HEK293 (cell line): ENCODE results near the gene TWIST2.

ENCODE experiments used
- SALL2 ChIP-seq: fragments of 450-650 bp; formaldehyde crosslinking; IDR thresholded peaks from 2 replicates; pipeline ENCODE4 v1.5.0; 2017; ENCODE audit warnings: missing biosample characterization, mild to moderate bottlenecking, missing genetic modification characterization, borderline replicate concordance
- ZBTB1 ChIP-seq: fragments of 450-650 bp; formaldehyde crosslinking; IDR thresholded peaks from 2 replicates; pipeline ENCODE4 v1.5.1; 2016; ENCODE audit warnings: missing biosample characterization, missing genetic modification characterization
- ZFP41 ChIP-seq: fragments of 450-650 bp; formaldehyde crosslinking; IDR thresholded peaks from 2 replicates; pipeline ENCODE4 v1.5.1; 2016; ENCODE audit warnings: missing biosample characterization, missing genetic modification characterization, borderline replicate concordance
- ZNF48 ChIP-seq: fragments of 450-650 bp; formaldehyde crosslinking; IDR thresholded peaks from 2 replicates; pipeline ENCODE4 v1.5.1; 2016; ENCODE audit warnings: missing biosample characterization, missing genetic modification characterization
- TF ChIP-seq, protein P1 (sequence below): fragments of 450-650 bp; formaldehyde crosslinking; IDR thresholded peaks from 2 replicates; pipeline ENCODE4 v1.5.1; 2016; ENCODE audit warnings: missing biosample characterization, missing genetic modification characterization
- TF ChIP-seq, protein P2 (sequence below): fragments of 450-650 bp; formaldehyde crosslinking; optimal IDR thresholded peaks from 2 replicates; pipeline ENCODE3; 2016; ENCODE audit warnings: missing biosample characterization, mild to moderate bottlenecking, missing genetic modification characterization
- TF ChIP-seq, protein P3 (sequence below): fragments of 450-650 bp; formaldehyde crosslinking; IDR thresholded peaks from 2 replicates; pipeline ENCODE4 v1.5.1; 2016; ENCODE audit warnings: missing biosample characterization, missing genetic modification characterization, low read depth
- TF ChIP-seq, protein P4 (sequence below): fragments of 450-650 bp; formaldehyde crosslinking; IDR thresholded peaks from 2 replicates; pipeline ENCODE4 v1.5.1; 2016; ENCODE audit warnings: missing biosample characterization, missing genetic modification characterization

DNA sequence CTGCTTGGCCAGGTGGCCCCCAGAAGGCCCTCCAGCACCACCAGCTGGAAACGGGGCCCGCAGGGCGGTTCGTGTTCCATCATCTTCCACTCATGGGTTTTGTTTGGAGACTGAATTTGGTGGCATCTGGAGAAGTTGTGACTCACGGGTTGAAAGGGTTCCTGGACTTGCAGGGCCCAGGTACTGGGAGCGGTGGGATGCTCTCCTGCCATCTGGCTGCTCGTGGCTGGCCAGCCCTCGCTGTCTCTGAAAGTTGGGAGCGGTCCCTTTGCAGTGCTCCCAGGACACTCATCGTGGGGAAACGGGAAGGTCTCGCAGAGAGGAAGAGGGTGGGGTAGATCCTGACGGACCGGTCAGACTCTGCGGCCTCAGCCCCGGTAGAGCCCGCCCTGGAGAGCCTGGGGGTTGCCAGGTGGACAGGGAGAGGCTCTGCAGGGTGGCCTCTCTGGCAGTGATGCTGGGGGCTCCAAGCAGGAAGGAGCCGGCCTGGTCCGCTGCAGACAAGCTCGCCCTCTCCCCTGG, 47.5 kb downstream of the TWIST2 start:
- no peak for TF ChIP-seq SALL2 (tag by site-specific recombination)
- TF ChIP-seq, protein P1, sequence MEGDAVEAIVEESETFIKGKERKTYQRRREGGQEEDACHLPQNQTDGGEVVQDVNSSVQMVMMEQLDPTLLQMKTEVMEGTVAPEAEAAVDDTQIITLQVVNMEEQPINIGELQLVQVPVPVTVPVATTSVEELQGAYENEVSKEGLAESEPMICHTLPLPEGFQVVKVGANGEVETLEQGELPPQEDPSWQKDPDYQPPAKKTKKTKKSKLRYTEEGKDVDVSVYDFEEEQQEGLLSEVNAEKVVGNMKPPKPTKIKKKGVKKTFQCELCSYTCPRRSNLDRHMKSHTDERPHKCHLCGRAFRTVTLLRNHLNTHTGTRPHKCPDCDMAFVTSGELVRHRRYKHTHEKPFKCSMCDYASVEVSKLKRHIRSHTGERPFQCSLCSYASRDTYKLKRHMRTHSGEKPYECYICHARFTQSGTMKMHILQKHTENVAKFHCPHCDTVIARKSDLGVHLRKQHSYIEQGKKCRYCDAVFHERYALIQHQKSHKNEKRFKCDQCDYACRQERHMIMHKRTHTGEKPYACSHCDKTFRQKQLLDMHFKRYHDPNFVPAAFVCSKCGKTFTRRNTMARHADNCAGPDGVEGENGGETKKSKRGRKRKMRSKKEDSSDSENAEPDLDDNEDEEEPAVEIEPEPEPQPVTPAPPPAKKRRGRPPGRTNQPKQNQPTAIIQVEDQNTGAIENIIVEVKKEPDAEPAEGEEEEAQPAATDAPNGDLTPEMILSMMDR, result no peak
- TF ChIP-seq, protein P2, sequence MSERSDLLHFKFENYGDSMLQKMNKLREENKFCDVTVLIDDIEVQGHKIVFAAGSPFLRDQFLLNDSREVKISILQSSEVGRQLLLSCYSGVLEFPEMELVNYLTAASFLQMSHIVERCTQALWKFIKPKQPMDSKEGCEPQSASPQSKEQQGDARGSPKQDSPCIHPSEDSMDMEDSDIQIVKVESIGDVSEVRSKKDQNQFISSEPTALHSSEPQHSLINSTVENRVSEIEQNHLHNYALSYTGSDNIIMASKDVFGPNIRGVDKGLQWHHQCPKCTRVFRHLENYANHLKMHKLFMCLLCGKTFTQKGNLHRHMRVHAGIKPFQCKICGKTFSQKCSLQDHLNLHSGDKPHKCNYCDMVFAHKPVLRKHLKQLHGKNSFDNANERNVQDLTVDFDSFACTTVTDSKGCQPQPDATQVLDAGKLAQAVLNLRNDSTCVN (tag by site-specific recombination), result no peak
- TF ChIP-seq ZNF48 (tag by site-specific recombination), result no peak
- TF ChIP-seq, protein P3, sequence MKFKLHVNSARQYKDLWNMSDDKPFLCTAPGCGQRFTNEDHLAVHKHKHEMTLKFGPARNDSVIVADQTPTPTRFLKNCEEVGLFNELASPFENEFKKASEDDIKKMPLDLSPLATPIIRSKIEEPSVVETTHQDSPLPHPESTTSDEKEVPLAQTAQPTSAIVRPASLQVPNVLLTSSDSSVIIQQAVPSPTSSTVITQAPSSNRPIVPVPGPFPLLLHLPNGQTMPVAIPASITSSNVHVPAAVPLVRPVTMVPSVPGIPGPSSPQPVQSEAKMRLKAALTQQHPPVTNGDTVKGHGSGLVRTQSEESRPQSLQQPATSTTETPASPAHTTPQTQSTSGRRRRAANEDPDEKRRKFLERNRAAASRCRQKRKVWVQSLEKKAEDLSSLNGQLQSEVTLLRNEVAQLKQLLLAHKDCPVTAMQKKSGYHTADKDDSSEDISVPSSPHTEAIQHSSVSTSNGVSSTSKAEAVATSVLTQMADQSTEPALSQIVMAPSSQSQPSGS (tag by site-specific recombination), result no peak
- TF ChIP-seq ZFP41 (tag by site-specific recombination), result no peak
- TF ChIP-seq, protein P4, sequence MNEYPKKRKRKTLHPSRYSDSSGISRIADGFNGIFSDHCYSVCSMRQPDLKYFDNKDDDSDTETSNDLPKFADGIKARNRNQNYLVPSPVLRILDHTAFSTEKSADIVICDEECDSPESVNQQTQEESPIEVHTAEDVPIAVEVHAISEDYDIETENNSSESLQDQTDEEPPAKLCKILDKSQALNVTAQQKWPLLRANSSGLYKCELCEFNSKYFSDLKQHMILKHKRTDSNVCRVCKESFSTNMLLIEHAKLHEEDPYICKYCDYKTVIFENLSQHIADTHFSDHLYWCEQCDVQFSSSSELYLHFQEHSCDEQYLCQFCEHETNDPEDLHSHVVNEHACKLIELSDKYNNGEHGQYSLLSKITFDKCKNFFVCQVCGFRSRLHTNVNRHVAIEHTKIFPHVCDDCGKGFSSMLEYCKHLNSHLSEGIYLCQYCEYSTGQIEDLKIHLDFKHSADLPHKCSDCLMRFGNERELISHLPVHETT (tag by site-specific recombination), result no peak
- no peak for TF ChIP-seq ZBTB1
